ENCODE data around the gene MED27.
A peak's percentile ranks its signal among the peaks of the same experiment; 100 is the strongest.

MED27 gene

GRCh38 chr9:132121021-132121420 lies 41.4 kb upstream of the MED27 start:
- no peak overlapping the region for H3K4me3 ChIP-seq (ENCODE audit: low read depth, low read length)
- DNase-seq (ENCODE audit: low read depth, low spot score): no peak
- in situ Hi-C loops (cut with HindIII; ENCODE audit: low sequenced_read_pairs): no loop called here
- TF ChIP-seq, protein P1, sequence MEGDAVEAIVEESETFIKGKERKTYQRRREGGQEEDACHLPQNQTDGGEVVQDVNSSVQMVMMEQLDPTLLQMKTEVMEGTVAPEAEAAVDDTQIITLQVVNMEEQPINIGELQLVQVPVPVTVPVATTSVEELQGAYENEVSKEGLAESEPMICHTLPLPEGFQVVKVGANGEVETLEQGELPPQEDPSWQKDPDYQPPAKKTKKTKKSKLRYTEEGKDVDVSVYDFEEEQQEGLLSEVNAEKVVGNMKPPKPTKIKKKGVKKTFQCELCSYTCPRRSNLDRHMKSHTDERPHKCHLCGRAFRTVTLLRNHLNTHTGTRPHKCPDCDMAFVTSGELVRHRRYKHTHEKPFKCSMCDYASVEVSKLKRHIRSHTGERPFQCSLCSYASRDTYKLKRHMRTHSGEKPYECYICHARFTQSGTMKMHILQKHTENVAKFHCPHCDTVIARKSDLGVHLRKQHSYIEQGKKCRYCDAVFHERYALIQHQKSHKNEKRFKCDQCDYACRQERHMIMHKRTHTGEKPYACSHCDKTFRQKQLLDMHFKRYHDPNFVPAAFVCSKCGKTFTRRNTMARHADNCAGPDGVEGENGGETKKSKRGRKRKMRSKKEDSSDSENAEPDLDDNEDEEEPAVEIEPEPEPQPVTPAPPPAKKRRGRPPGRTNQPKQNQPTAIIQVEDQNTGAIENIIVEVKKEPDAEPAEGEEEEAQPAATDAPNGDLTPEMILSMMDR (IDR thresholded peaks at IDR 0.05; ENCODE audit: low read depth, low read length): no peak

GRCh38 chr9:132117694-132118093 lies 38.0 kb upstream of the MED27 start:
- DNase-seq (ENCODE audit: low read depth, low spot score): no peak
- in situ Hi-C loops (cut with HindIII; ENCODE audit: low sequenced_read_pairs): no loop called here
- H3K4me3 ChIP-seq (ENCODE audit: low read depth, low read length): no peak overlapping the region
- TF ChIP-seq, protein P1 (IDR thresholded peaks at IDR 0.05; ENCODE audit: low read depth, low read length): no peak

DNA sequence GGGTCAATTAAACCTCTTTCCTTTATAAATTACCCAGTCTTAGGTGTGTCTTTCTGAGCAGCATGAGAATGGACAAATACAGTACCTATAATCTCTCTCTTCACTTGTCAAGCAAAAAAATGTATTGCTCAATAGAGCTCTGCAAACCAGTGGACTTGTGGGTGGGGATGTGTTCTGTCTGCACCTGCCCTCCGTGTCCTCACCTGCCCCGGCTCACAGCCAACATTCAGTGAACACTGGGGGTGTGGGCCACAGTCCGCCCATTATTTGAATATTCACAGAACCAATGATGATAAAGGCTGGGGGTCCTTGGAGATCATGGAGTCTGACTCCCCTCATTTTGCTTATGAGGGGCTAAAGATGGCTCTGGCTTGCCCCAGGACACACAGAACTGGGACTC lies 36.9 kb upstream of the MED27 start:
- in situ Hi-C loops (cut with HindIII; ENCODE audit: low sequenced_read_pairs): no loop called here
- H3K4me3 ChIP-seq (ENCODE audit: low read depth, low read length): no peak overlapping the region
- no peak for DNase-seq (ENCODE audit: low read depth, low spot score)
- TF ChIP-seq, protein P1 (IDR thresholded peaks at IDR 0.05; ENCODE audit: low read depth, low read length): no peak

DNA sequence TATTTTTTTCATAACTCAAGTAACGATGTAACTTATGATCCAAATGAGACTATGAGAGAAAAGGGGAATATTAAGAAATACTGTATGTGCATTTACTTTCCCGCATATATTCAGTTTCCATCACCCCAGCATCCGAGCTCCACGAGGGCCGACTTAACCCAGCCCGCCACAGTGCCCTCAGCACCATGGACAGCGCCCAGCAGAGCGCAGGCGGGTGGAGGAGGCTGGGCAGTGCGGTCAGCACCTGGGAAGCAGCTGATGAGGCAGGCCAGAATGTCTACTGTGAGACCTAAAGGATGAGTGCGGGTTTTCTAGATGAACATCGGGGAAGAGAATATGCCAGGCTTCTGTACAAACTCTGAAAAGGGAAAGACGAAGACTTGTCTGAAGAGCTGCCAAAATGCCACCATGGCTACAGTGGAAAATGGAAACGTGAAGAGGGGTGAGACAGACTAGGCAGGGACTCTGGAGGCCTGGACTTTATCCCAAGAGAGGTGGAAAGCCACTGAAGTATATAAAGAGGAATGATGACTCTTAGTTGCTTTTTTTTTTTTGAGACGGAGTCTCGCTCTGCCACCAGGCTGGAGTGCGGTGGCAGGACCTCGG lies 34.5 kb upstream of the MED27 start:
- TF ChIP-seq, protein P1 (IDR thresholded peaks at IDR 0.05; ENCODE audit: low read depth, low read length): no peak

GRCh38 chr9:132109291-132109690 lies 29.6 kb upstream of the MED27 start:
- TF ChIP-seq, protein P1 (IDR thresholded peaks at IDR 0.05; ENCODE audit: low read depth, low read length): no peak
- no peak overlapping the region for H3K4me3 ChIP-seq (ENCODE audit: low read depth, low read length)
- in situ Hi-C loops (cut with HindIII; ENCODE audit: low sequenced_read_pairs): no loop called here
- no peak for DNase-seq (ENCODE audit: low read depth, low spot score)

More for the DNA sequence above, 34.5 kb upstream of the MED27 start:
- DNase-seq (ENCODE audit: low read depth, low spot score): peak; percentile 65
- H3K4me3 ChIP-seq (ENCODE audit: low read depth, low read length): no peak overlapping the region
- in situ Hi-C loops (cut with HindIII; ENCODE audit: low sequenced_read_pairs): no loop called here

GRCh38 chr9:132108728-132109127 lies 29.1 kb upstream of the MED27 start:
- no peak overlapping the region for H3K4me3 ChIP-seq (ENCODE audit: low read depth, low read length)
- in situ Hi-C loops (cut with HindIII; ENCODE audit: low sequenced_read_pairs): no loop called here
- TF ChIP-seq, protein P1 (IDR thresholded peaks at IDR 0.05; ENCODE audit: low read depth, low read length): no peak
- DNase-seq (ENCODE audit: low read depth, low spot score): no peak
